Dermis blood vessel endothelial cell (primary cell): ENCODE results near the gene IMP3. TPM values are rescaled to one million over a fixed set of nuclear protein-coding genes. Genes with fewer than 3 reads are reported as not detected.
"Not testable (repeated sequence)": the region's sequence is repeated elsewhere in the genome, so short reads cannot be mapped to it uniquely, and the experiment has no call there.

ENCODE experiments used
- DNase-seq: peaks from one replicate; pipeline ENCODE4 v3.0.0; 2010
- total RNA-seq: library from RNA; depleted of rRNA; stranded (reverse); fragments of >200 nt; gene quantifications from 2 replicates; pipeline ENCODE4 v1.2.3, GENCODE V29; 2014

Gene IMP3
- 81.7 and 138 TPM in 2 replicates for total RNA-seq

- peak; percentile 98 for DNase-seq
Measured at GRCh38 chr15:75639709-75640482, at the start of gene IMP3. Gene IMP3, minus strand, starts transcription at chr15:75640224. Its CDS starts 56 bp downstream, at chr15:75640168.

GRCh38 chr15:75689429-75689828 is 49.4 kb upstream of the IMP3 start:
- not testable (repeated sequence) for DNase-seq

GRCh38 chr15:75688831-75689230 is 48.8 kb upstream of the IMP3 start:
- no peak for DNase-seq

- DNase-seq = no peak
Measured at GRCh38 chr15:75688278-75688557, 48.2 kb upstream of the IMP3 start.

GRCh38 chr15:75687486-75688277 is 47.7 kb upstream of the IMP3 start:
- no peak for DNase-seq

GRCh38 chr15:75686212-75686642 is 46.2 kb upstream of the IMP3 start:
- peak; percentile 80 for DNase-seq

- no peak for DNase-seq
Measured at GRCh38 chr15:75685195-75685594, 45.2 kb upstream of the IMP3 start.

GRCh38 chr15:75684648-75685047 is 44.6 kb upstream of the IMP3 start:
- DNase-seq = no peak

GRCh38 chr15:75683646-75684312 is 43.8 kb upstream of the IMP3 start:
- DNase-seq = peak; percentile 80

- no peak for DNase-seq
Measured at GRCh38 chr15:75682181-75683135, 42.4 kb upstream of the IMP3 start.

- no peak for DNase-seq
Measured at GRCh38 chr15:75680007-75680789, 40.2 kb upstream of the IMP3 start.

GRCh38 chr15:75678324-75678690 is 38.3 kb upstream of the IMP3 start:
- not testable (repeated sequence) for DNase-seq

GRCh38 chr15:75677465-75678323 is 37.7 kb upstream of the IMP3 start:
- DNase-seq = no peak

- DNase-seq = no peak
Measured at GRCh38 chr15:75676688-75677464, 36.9 kb upstream of the IMP3 start.

GRCh38 chr15:75675579-75676404 is 35.8 kb upstream of the IMP3 start:
- DNase-seq = no peak

GRCh38 chr15:75674366-75674765 is 34.3 kb upstream of the IMP3 start:
- DNase-seq = no peak

- DNase-seq = no peak
Measured at GRCh38 chr15:75673426-75674235, 33.6 kb upstream of the IMP3 start.
